Measurements from ENCODE around the gene OR2B2.
A peak's percentile ranks its signal among the peaks of the same experiment; 100 is the strongest.

OR2B2 gene

GRCh38 chr6:27893836-27894807 lies 18.1 kb downstream of the OR2B2 start:
- DNase-seq, result peak; percentile 89 to 98
- Histone ChIP-seq H4K12ac (ENCODE audit: low read depth, low read length) (no peak overlapping the region), H2BK12ac (ENCODE audit: low read length) (no peak overlapping the region), H3K4ac (ENCODE audit: low read depth, low read length) (peak overlapping the region; percentile 60), H3K9me3 (ENCODE audit: insufficient read depth, low read depth, low read length) (no peaks in the 10 kb centered on the region), H3K18ac (ENCODE audit: low read length) (peak overlapping the region; percentile 14), H3K36me3 (ENCODE audit: control insufficient read depth in 1 of 2, insufficient read depth in 2 of 2, low read length in 2 of 2) (no peaks in the 10 kb centered on the region), H3K27ac (ENCODE audit: low read depth, low read length) (peak overlapping the region; percentile 79), H3K27me3 (ENCODE audit: insufficient read depth, low read length) (no peaks in the 10 kb centered on the region), H3K79me1 (ENCODE audit: low read length) (peaks cover 34% of the 10 kb centered on the region), H3K14ac (ENCODE audit: low read length) (peak overlapping the region; percentile 47), H2AFZ (ENCODE audit: insufficient read depth, low read length, poor library complexity) (peak overlapping the region; percentile 51), H3K79me2 (ENCODE audit: control insufficient read depth, insufficient read depth, low read length, poor library complexity) (peaks cover 16% of the 10 kb centered on the region), H2AK5ac (ENCODE audit: low read length) (no peak overlapping the region), H2BK5ac (ENCODE audit: low read depth, low read length, poor library complexity) (peak overlapping the region; percentile 61), H2BK120ac (ENCODE audit: insufficient read depth, low read length, poor library complexity) (peak overlapping the region; percentile 28), H3K9ac (ENCODE audit: low read length) (peak overlapping the region; percentile 89), H3K4me1 (ENCODE audit: control insufficient read depth in 1 of 2, insufficient read depth in 2 of 2, low read length in 2 of 2) (peaks cover 9 to 14% of the 10 kb centered on the region in 2 experiments), H3K4me2 (ENCODE audit: low read length) (peak overlapping the region; percentile 84), H3K4me3 (ENCODE audit: low read depth, low read length) (peak overlapping the region; percentile 74), H4K91ac (ENCODE audit: low read depth, low read length) (peak overlapping the region; percentile 75), H4K8ac (ENCODE audit: low read depth, low read length) (peak overlapping the region; percentile 58), H3K23ac (ENCODE audit: low read length) (no peak overlapping the region)
- no CpG with 5 or more reads among the region's 48 CpGs for WGBS (ENCODE audit: extremely low coverage, insufficient coverage, insufficient read length)

- Histone ChIP-seq H3K9me3 (ENCODE audit: insufficient read depth, low read depth, low read length) (no peaks in the 10 kb centered on the region), H4K8ac (ENCODE audit: low read depth, low read length) (peak overlapping the region; percentile 58), H3K23ac (ENCODE audit: low read length) (no peak overlapping the region), H4K91ac (ENCODE audit: low read depth, low read length) (peak overlapping the region; percentile 65), H3K79me2 (ENCODE audit: control insufficient read depth, insufficient read depth, low read length, poor library complexity) (peaks cover 14% of the 10 kb centered on the region), H3K4me2 (ENCODE audit: low read length) (peak overlapping the region; percentile 84), H3K36me3 (ENCODE audit: control insufficient read depth in 1 of 2, insufficient read depth in 2 of 2, low read length in 2 of 2) (no peaks in the 10 kb centered on the region), H2AFZ (ENCODE audit: insufficient read depth, low read length, poor library complexity) (peak overlapping the region; percentile 51), H4K12ac (ENCODE audit: low read depth, low read length) (peak overlapping the region; percentile 34), H2AK5ac (ENCODE audit: low read length) (no peak overlapping the region), H2BK12ac (ENCODE audit: low read length) (peak overlapping the region; percentile 40), H3K9ac (ENCODE audit: low read length) (peak overlapping the region; percentile 89), H3K27me3 (ENCODE audit: insufficient read depth, low read length) (no peaks in the 10 kb centered on the region), H3K18ac (ENCODE audit: low read length) (peak overlapping the region; percentile 57), H3K27ac (ENCODE audit: low read depth, low read length) (peak overlapping the region; percentile 83), H3K4me1 (ENCODE audit: control insufficient read depth in 1 of 2, insufficient read depth in 2 of 2, low read length in 2 of 2) (peaks cover 7 to 10% of the 10 kb centered on the region in 2 experiments), H3K4ac (ENCODE audit: low read depth, low read length) (peak overlapping the region; percentile 60), H3K4me3 (ENCODE audit: low read depth, low read length) (peak overlapping the region; percentile 82), H3K79me1 (ENCODE audit: low read length) (peaks cover 31% of the 10 kb centered on the region), H2BK5ac (ENCODE audit: low read depth, low read length, poor library complexity) (peak overlapping the region; percentile 60), H2BK120ac (ENCODE audit: insufficient read depth, low read length, poor library complexity) (peak overlapping the region; percentile 1), H3K14ac (ENCODE audit: low read length) (peak overlapping the region; percentile 74)
- peak; percentile 91 to 96 for DNase-seq
- no CpG with 5 or more reads among the region's 41 CpGs for whole genome bisulfite sequencing (ENCODE audit: extremely low coverage, insufficient coverage, insufficient read length)
Measured at GRCh38 chr6:27893059-27893835, 18.9 kb downstream of the OR2B2 start.

GRCh38 chr6:27892649-27893058 lies 19.5 kb downstream of the OR2B2 start:
- H3K4ac ChIP-seq (ENCODE audit: low read depth, low read length), result no peak overlapping the region
- H3K79me1 ChIP-seq (ENCODE audit: low read length), result peaks cover 30% of the 10 kb centered on the region
- peak overlapping the region; percentile 3 for H2BK5ac ChIP-seq (ENCODE audit: low read depth, low read length, poor library complexity)
- peak overlapping the region; percentile 34 for H4K12ac ChIP-seq (ENCODE audit: low read depth, low read length)
- peak overlapping the region; percentile 82 for H3K4me3 ChIP-seq (ENCODE audit: low read depth, low read length)
- peak overlapping the region; percentile 89 for H3K9ac ChIP-seq (ENCODE audit: low read length)
- no peaks in the 10 kb centered on the region for H3K27me3 ChIP-seq (ENCODE audit: insufficient read depth, low read length)
- no peaks in the 10 kb centered on the region for H3K36me3 ChIP-seq (ENCODE audit: control insufficient read depth in 1 of 2, insufficient read depth in 2 of 2, low read length in 2 of 2)
- H2BK120ac ChIP-seq (ENCODE audit: insufficient read depth, low read length, poor library complexity), result no peak overlapping the region
- H3K18ac ChIP-seq (ENCODE audit: low read length), result peak overlapping the region; percentile 57
- H3K27ac ChIP-seq (ENCODE audit: low read depth, low read length), result peak overlapping the region; percentile 83
- peak overlapping the region; percentile 74 for H3K14ac ChIP-seq (ENCODE audit: low read length)
- H2AFZ ChIP-seq (ENCODE audit: insufficient read depth, low read length, poor library complexity), result no peak overlapping the region
- no CpG with 5 or more reads among the region's 26 CpGs for WGBS (ENCODE audit: extremely low coverage, insufficient coverage, insufficient read length)
- H4K91ac ChIP-seq (ENCODE audit: low read depth, low read length), result peak overlapping the region; percentile 50
- H3K79me2 ChIP-seq (ENCODE audit: control insufficient read depth, insufficient read depth, low read length, poor library complexity), result peaks cover 13% of the 10 kb centered on the region
- no peaks in the 10 kb centered on the region for H3K9me3 ChIP-seq (ENCODE audit: insufficient read depth, low read depth, low read length)
- peaks cover 5 to 9% of the 10 kb centered on the region in 2 experiments for H3K4me1 ChIP-seq (ENCODE audit: control insufficient read depth in 1 of 2, insufficient read depth in 2 of 2, low read length in 2 of 2)
- peak in 1 of 2 donors; percentile 7 for DNase-seq
- H3K23ac ChIP-seq (ENCODE audit: low read length), result no peak overlapping the region
- no peak overlapping the region for H2BK12ac ChIP-seq (ENCODE audit: low read length)
- H3K4me2 ChIP-seq (ENCODE audit: low read length), result peak overlapping the region; percentile 79
- H4K8ac ChIP-seq (ENCODE audit: low read depth, low read length), result no peak overlapping the region
- no peak overlapping the region for H2AK5ac ChIP-seq (ENCODE audit: low read length)

- Histone ChIP-seq H2AK5ac (ENCODE audit: low read length) (no peak overlapping the region), H3K36me3 (ENCODE audit: control insufficient read depth in 1 of 2, insufficient read depth in 2 of 2, low read length in 2 of 2) (no peaks in the 10 kb centered on the region), H3K4me2 (ENCODE audit: low read length) (peak overlapping the region; percentile 79), H3K9me3 (ENCODE audit: insufficient read depth, low read depth, low read length) (no peaks in the 10 kb centered on the region), H2BK5ac (ENCODE audit: low read depth, low read length, poor library complexity) (peak overlapping the region; percentile 16), H4K8ac (ENCODE audit: low read depth, low read length) (no peak overlapping the region), H4K91ac (ENCODE audit: low read depth, low read length) (no peak overlapping the region), H3K4me3 (ENCODE audit: low read depth, low read length) (no peak overlapping the region), H4K12ac (ENCODE audit: low read depth, low read length) (no peak overlapping the region), H3K18ac (ENCODE audit: low read length) (no peak overlapping the region), H2BK12ac (ENCODE audit: low read length) (no peak overlapping the region), H3K27ac (ENCODE audit: low read depth, low read length) (peak overlapping the region; percentile 40), H3K79me2 (ENCODE audit: control insufficient read depth, insufficient read depth, low read length, poor library complexity) (peaks cover 13% of the 10 kb centered on the region), H3K4me1 (ENCODE audit: control insufficient read depth in 1 of 2, insufficient read depth in 2 of 2, low read length in 2 of 2) (peaks cover 5 to 9% of the 10 kb centered on the region in 2 experiments), H2AFZ (ENCODE audit: insufficient read depth, low read length, poor library complexity) (no peak overlapping the region), H3K14ac (ENCODE audit: low read length) (no peak overlapping the region), H2BK120ac (ENCODE audit: insufficient read depth, low read length, poor library complexity) (no peak overlapping the region), H3K23ac (ENCODE audit: low read length) (no peak overlapping the region), H3K4ac (ENCODE audit: low read depth, low read length) (no peak overlapping the region), H3K9ac (ENCODE audit: low read length) (no peak overlapping the region), H3K27me3 (ENCODE audit: insufficient read depth, low read length) (no peaks in the 10 kb centered on the region), H3K79me1 (ENCODE audit: low read length) (peaks cover 28% of the 10 kb centered on the region)
- no CpG with 5 or more reads among the region's 7 CpGs for WGBS (ENCODE audit: extremely low coverage, insufficient coverage, insufficient read length)
- DNase-seq, result no peak
Measured at GRCh38 chr6:27891320-27891875, 20.8 kb downstream of the OR2B2 start.

Measured in trophoblast cell (in vitro differentiated cells and primary cell).